ENCODE measurements around the gene EPHA7. TPM values are rescaled to one million over a fixed set of nuclear protein-coding genes. Genes with fewer than 3 reads are reported as not detected.

EPHA7 gene
- not detected in 2 replicates for total RNA-seq (2014; rRNA removed; shearing (Covaris generic))
- not detected in 2 replicates for total RNA-seq (2022)
- percentile 1 among the genes with signal in this experiment for Bru-seq, nascent RNA
- percentile 1 among the genes with signal in this experiment for BruChase-seq, experiment 1, labeled RNA remaining after a 6-hour chase
- not detected for BruChase-seq, experiment 2, labeled RNA remaining after a 2-hour chase
- long read RNA-seq: 0 reads

- no peaks in the 10 kb centered on the region for H3K79me2 ChIP-seq (ENCODE audit: insufficient read depth, low read depth, low read length)
- no peak for DNase-seq (ENCODE audit: low spot score)
- CTCF ChIA-PET (ENCODE audit: unreplicated experiment): no interaction called here
- TF ChIP-seq CTCF (conservative IDR thresholded peaks at IDR 0.05; ENCODE audit: low read length) (no peak), EZH2phosphoT487 (IDR thresholded peaks at IDR 0.05; ENCODE audit: borderline replicate concordance, low read depth, low read length) (no peak)
- POLR2A ChIA-PET: interaction anchor here (0.5 to 0.7 kb wide), 3 partner anchors 19 to 1699 kb away, joined by 3 to 4 read pairs (median 3); no protein-coding TSS in a partner anchor
- H2AFZ ChIP-seq (ENCODE audit: low read length): no peak within 1 kb of the TSS
- H3K4me2 ChIP-seq (ENCODE audit: low read length): no peak within 1 kb of the TSS
- H4K20me1 ChIP-seq (ENCODE audit: insufficient read depth, low read length): no peaks in the 10 kb centered on the region
- no peaks in the 10 kb centered on the region for H3K9me3 ChIP-seq (ENCODE audit: low read length)
- no TSS peak for BruUV-seq (replicated peaks)
- no peak within 1 kb of the TSS for H3K27ac ChIP-seq (ENCODE audit: low read depth, low read length, poor library complexity, severe bottlenecking)
- no peaks in the 10 kb centered on the region for H3K36me3 ChIP-seq (ENCODE audit: insufficient read depth, low read length)
- no peaks in the 10 kb centered on the region for H3K4me1 ChIP-seq (ENCODE audit: insufficient read depth, low read length, poor library complexity, severe bottlenecking)
- no peaks in the 10 kb centered on the region for H3K9me2 ChIP-seq (ENCODE audit: insufficient read depth, low read length)
- intact Hi-C loops (cut with micrococcal nuclease; ENCODE audit: unreplicated experiment): loop anchor here (5.0 kb wide), 1 partner anchor 382 kb away; no protein-coding TSS in a partner anchor
- no peak within 1 kb of the TSS for H3K4me3 ChIP-seq (ENCODE audit: low read depth, low read length, poor library complexity, severe bottlenecking)
Observed at GRCh38 chr6:93419304-93420162, at the start of gene EPHA7. Gene EPHA7 (minus strand): TSS chr6:93419559. CDS start chr6:93419341, 218 bp downstream.

GRCh38 chr6:93468291-93468690 is 48.9 kb upstream of the EPHA7 start:
- CTCF ChIA-PET (ENCODE audit: unreplicated experiment): no interaction called here
- no TSS peak for BruUV-seq (replicated peaks)
- H2AFZ ChIP-seq (ENCODE audit: low read length): no peak overlapping the region
- no peaks in the 10 kb centered on the region for H3K9me2 ChIP-seq (ENCODE audit: insufficient read depth, low read length)
- H3K4me1 ChIP-seq (ENCODE audit: insufficient read depth, low read length, poor library complexity, severe bottlenecking): no peaks in the 10 kb centered on the region
- POLR2A ChIA-PET: no interaction called here
- no peak for DNase-seq (ENCODE audit: low spot score)
- H3K27ac ChIP-seq (ENCODE audit: low read depth, low read length, poor library complexity, severe bottlenecking): no peak overlapping the region
- intact Hi-C loops (cut with micrococcal nuclease; ENCODE audit: unreplicated experiment): no loop called here
- H3K79me2 ChIP-seq (ENCODE audit: insufficient read depth, low read depth, low read length): no peaks in the 10 kb centered on the region
- H3K4me2 ChIP-seq (ENCODE audit: low read length): no peak overlapping the region
- TF ChIP-seq CTCF (conservative IDR thresholded peaks at IDR 0.05; ENCODE audit: low read length): no peak
- TF ChIP-seq EZH2phosphoT487 (IDR thresholded peaks at IDR 0.05; ENCODE audit: borderline replicate concordance, low read depth, low read length): no peak
- H3K9me3 ChIP-seq (ENCODE audit: low read length): no peaks in the 10 kb centered on the region
- H3K36me3 ChIP-seq (ENCODE audit: insufficient read depth, low read length): no peaks in the 10 kb centered on the region
- H3K4me3 ChIP-seq (ENCODE audit: low read depth, low read length, poor library complexity, severe bottlenecking): no peak overlapping the region
- no peaks in the 10 kb centered on the region for H4K20me1 ChIP-seq (ENCODE audit: insufficient read depth, low read length)

GRCh38 chr6:93454533-93454932 is 35.2 kb upstream of the EPHA7 start:
- no TSS peak for BruUV-seq (replicated peaks)
- H3K36me3 ChIP-seq (ENCODE audit: insufficient read depth, low read length): no peaks in the 10 kb centered on the region
- H2AFZ ChIP-seq (ENCODE audit: low read length): no peak overlapping the region
- no peaks in the 10 kb centered on the region for H4K20me1 ChIP-seq (ENCODE audit: insufficient read depth, low read length)
- H3K27ac ChIP-seq (ENCODE audit: low read depth, low read length, poor library complexity, severe bottlenecking): no peak overlapping the region
- no peak for DNase-seq (ENCODE audit: low spot score)
- no peak for TF ChIP-seq EZH2phosphoT487 (IDR thresholded peaks at IDR 0.05; ENCODE audit: borderline replicate concordance, low read depth, low read length)
- no peak for TF ChIP-seq CTCF (conservative IDR thresholded peaks at IDR 0.05; ENCODE audit: low read length)
- no peak overlapping the region for H3K4me2 ChIP-seq (ENCODE audit: low read length)
- intact Hi-C loops (cut with micrococcal nuclease; ENCODE audit: unreplicated experiment): no loop called here
- no peaks in the 10 kb centered on the region for H3K9me2 ChIP-seq (ENCODE audit: insufficient read depth, low read length)
- ChIA-PET POLR2A (no interaction called here), CTCF (ENCODE audit: unreplicated experiment) (no interaction called here)
- no peak overlapping the region for H3K4me3 ChIP-seq (ENCODE audit: low read depth, low read length, poor library complexity, severe bottlenecking)
- no peaks in the 10 kb centered on the region for H3K79me2 ChIP-seq (ENCODE audit: insufficient read depth, low read depth, low read length)
- no peaks in the 10 kb centered on the region for H3K4me1 ChIP-seq (ENCODE audit: insufficient read depth, low read length, poor library complexity, severe bottlenecking)
- H3K9me3 ChIP-seq (ENCODE audit: low read length): no peaks in the 10 kb centered on the region

Measured in OCI-LY7 (cell line).